Measurements from ENCODE around the gene GCLC. TPM values are rescaled to one million over a fixed set of nuclear protein-coding genes. Genes with fewer than 3 reads are reported as not detected.
"Not testable (repeated sequence)": the region's sequence is repeated elsewhere in the genome, so short reads cannot be mapped to it uniquely, and the experiment has no call there.

The GCLC gene
- total RNA-seq, 1 donor from 2014 or later: 28.7 TPM

DNA sequence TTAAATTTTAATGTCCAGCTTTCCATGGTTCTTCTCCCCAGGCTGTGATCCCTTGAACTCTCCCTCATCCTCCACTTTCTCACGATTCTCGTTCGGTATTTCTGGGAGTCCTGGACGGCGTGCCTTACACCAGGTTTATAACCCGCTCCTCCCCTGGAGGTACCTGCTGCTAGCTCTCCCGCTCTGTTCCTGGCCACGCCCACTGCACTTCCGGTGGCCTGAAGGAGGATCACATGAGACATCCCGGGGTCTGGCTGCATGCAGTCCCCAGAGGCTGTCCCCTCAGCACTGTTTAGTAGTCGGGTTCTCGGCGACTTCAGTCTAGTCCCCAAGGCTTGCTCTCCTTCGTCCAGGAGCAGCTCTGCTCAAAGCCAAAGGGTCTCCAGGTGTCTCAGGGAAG is 28.4 kb upstream of the GCLC start:
- H3K27ac Mint-ChIP-seq (ENCODE audit: unreplicated experiment): no peak overlapping the region
- DNase-seq (ENCODE audit: low spot score): no peak
- H3K27me3 Mint-ChIP-seq (ENCODE audit: unreplicated experiment): no peaks in the 10 kb centered on the region
- no peaks in the 10 kb centered on the region for H3K36me3 Mint-ChIP-seq (ENCODE audit: low read depth, unreplicated experiment)
- no peaks in the 10 kb centered on the region for H3K4me1 Mint-ChIP-seq (ENCODE audit: unreplicated experiment)
- no peak overlapping the region for H3K4me3 Mint-ChIP-seq (ENCODE audit: unreplicated experiment)
- TF ChIP-seq, protein P1, sequence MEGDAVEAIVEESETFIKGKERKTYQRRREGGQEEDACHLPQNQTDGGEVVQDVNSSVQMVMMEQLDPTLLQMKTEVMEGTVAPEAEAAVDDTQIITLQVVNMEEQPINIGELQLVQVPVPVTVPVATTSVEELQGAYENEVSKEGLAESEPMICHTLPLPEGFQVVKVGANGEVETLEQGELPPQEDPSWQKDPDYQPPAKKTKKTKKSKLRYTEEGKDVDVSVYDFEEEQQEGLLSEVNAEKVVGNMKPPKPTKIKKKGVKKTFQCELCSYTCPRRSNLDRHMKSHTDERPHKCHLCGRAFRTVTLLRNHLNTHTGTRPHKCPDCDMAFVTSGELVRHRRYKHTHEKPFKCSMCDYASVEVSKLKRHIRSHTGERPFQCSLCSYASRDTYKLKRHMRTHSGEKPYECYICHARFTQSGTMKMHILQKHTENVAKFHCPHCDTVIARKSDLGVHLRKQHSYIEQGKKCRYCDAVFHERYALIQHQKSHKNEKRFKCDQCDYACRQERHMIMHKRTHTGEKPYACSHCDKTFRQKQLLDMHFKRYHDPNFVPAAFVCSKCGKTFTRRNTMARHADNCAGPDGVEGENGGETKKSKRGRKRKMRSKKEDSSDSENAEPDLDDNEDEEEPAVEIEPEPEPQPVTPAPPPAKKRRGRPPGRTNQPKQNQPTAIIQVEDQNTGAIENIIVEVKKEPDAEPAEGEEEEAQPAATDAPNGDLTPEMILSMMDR (IDR thresholded peaks at IDR 0.05; ENCODE audit: unreplicated experiment): no peak
- H3K9me3 Mint-ChIP-seq (ENCODE audit: unreplicated experiment): no peaks in the 10 kb centered on the region

GRCh38 chr6:53572379-53572778 is 27.5 kb upstream of the GCLC start:
- not testable (repeated sequence) for H3K9me3 Mint-ChIP-seq (ENCODE audit: unreplicated experiment); DNase-seq (ENCODE audit: low spot score); H3K4me3 Mint-ChIP-seq (ENCODE audit: unreplicated experiment); H3K36me3 Mint-ChIP-seq (ENCODE audit: low read depth, unreplicated experiment); H3K27me3 Mint-ChIP-seq (ENCODE audit: unreplicated experiment); H3K4me1 Mint-ChIP-seq (ENCODE audit: unreplicated experiment); H3K27ac Mint-ChIP-seq (ENCODE audit: unreplicated experiment)

DNA sequence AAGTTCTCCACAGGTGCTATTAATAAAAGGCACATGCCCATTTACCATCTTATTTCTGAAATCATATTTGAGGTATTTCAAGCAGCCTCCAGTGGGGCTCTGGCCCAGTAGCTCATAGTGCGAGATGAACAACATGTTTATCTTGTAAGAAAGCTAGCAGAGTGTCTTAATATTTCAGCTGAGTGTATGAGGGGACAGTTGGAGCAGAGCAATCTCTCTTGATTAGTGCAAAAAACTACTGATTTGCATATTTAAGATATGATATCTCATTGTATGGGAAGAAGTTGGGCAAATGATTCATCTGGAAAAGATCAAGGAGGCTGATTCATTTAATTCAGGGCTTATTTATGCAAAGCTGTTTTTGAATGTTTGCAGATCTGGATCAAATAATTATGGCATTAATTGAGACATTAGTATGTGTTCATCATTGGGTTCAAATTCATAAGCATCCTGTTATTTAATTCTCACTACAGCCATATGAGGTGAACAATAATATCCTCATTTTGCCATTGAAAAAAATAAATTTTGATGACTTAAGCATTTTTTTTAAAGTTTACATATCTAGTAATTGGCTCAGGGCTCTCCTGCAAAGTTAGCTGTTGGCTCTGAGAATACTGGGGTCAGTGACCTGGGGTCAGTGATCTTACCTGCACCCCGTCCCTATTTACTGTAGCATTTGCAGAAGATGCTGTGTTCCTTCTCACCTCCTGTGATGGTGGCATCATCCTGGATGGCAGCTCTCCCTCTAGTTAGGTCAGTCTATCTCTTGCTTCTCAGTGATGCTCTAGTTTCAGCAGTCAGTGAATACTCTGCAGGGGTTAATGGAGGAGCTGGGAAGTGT is 24.1 kb upstream of the GCLC start:
- DNase-seq (ENCODE audit: low spot score): no peak
- no peaks in the 10 kb centered on the region for H3K36me3 Mint-ChIP-seq (ENCODE audit: low read depth, unreplicated experiment)
- no peak overlapping the region for H3K4me3 Mint-ChIP-seq (ENCODE audit: unreplicated experiment)
- H3K4me1 Mint-ChIP-seq (ENCODE audit: unreplicated experiment): no peaks in the 10 kb centered on the region
- TF ChIP-seq, protein P1 (IDR thresholded peaks at IDR 0.05; ENCODE audit: unreplicated experiment): no peak
- no peaks in the 10 kb centered on the region for H3K9me3 Mint-ChIP-seq (ENCODE audit: unreplicated experiment)
- H3K27me3 Mint-ChIP-seq (ENCODE audit: unreplicated experiment): no peaks in the 10 kb centered on the region
- H3K27ac Mint-ChIP-seq (ENCODE audit: unreplicated experiment): no peak overlapping the region

- no peaks in the 10 kb centered on the region for H3K27me3 Mint-ChIP-seq (ENCODE audit: unreplicated experiment)
- H3K36me3 Mint-ChIP-seq (ENCODE audit: low read depth, unreplicated experiment): no peaks in the 10 kb centered on the region
Observed at GRCh38 chr6:53567701-53568100, 22.8 kb upstream of the GCLC start.

GRCh38 chr6:53566755-53567154 is 21.9 kb upstream of the GCLC start:
- DNase-seq (ENCODE audit: low spot score): no peak
- Mint-ChIP-seq H3K4me3 (ENCODE audit: unreplicated experiment) (no peak overlapping the region), H3K27me3 (ENCODE audit: unreplicated experiment) (no peaks in the 10 kb centered on the region), H3K9me3 (ENCODE audit: unreplicated experiment) (no peaks in the 10 kb centered on the region), H3K4me1 (ENCODE audit: unreplicated experiment) (no peaks in the 10 kb centered on the region), H3K36me3 (ENCODE audit: low read depth, unreplicated experiment) (no peaks in the 10 kb centered on the region), H3K27ac (ENCODE audit: unreplicated experiment) (no peak overlapping the region)
- TF ChIP-seq, protein P1 (IDR thresholded peaks at IDR 0.05; ENCODE audit: unreplicated experiment): no peak

More at GRCh38 chr6:53567701-53568100, 22.8 kb upstream of the GCLC start:
- Mint-ChIP-seq H3K4me1 (ENCODE audit: unreplicated experiment) (no peaks in the 10 kb centered on the region), H3K9me3 (ENCODE audit: unreplicated experiment) (no peaks in the 10 kb centered on the region), H3K27ac (ENCODE audit: unreplicated experiment) (no peak overlapping the region), H3K4me3 (ENCODE audit: unreplicated experiment) (no peak overlapping the region)
- TF ChIP-seq, protein P1 (IDR thresholded peaks at IDR 0.05; ENCODE audit: unreplicated experiment): no peak
- DNase-seq (ENCODE audit: low spot score): no peak

All from endothelial cell (in vitro differentiated cells).